HEK293 (cell line): ENCODE results near the gene SLC2A14.
"Not testable (repeated sequence)": the region's sequence is repeated elsewhere in the genome, so short reads cannot be mapped to it uniquely, and the experiment has no call there.

Source experiments
- CTCF ChIA-PET: fragments of 350-600 bp; formaldehyde crosslinking; extraction: SDS; loops from one replicate; lab custom pipeline; 2021; ENCODE audit warnings: antibody characterized with exemption; lab: Yijun Ruan, JAX
- POLR2A ChIA-PET: fragments of 300-600 bp; formaldehyde crosslinking; extraction: SDS; loops from one replicate; lab custom pipeline; 2020; ENCODE audit warnings: antibody characterized with exemption, inconsistent platforms; lab: Yijun Ruan, JAX
- H3K27ac ChIP-seq: fragments of 200-500 bp; sonication (Bioruptor generic); 2 replicates; pipeline ENCODE4 v1.5.1; 2014; ENCODE audit warnings: low read depth, low read length, control low read depth, inconsistent platforms; ENCODE audit errors: extremely low read depth
- H3K36me3 ChIP-seq, 2 experiments: fragments of 200-500 bp in 1 of 2; sonication (Bioruptor generic) in 1 of 2; 1 replicate in 1 of 2; 2 replicates in 1 of 2; pipeline ENCODE4 v1.5.1; 2014 to 2017; ENCODE audit warnings: inconsistent platforms in 2 of 2, low read length in 2 of 2; ENCODE audit not compliant: control insufficient read depth in 2 of 2, insufficient read depth in 1 of 2
- H3K4me1 ChIP-seq: fragments of 200-500 bp; sonication (Bioruptor generic); 2 replicates; pipeline ENCODE4 v1.5.1; 2014; ENCODE audit warnings: mild to moderate bottlenecking, low read length, inconsistent platforms; ENCODE audit not compliant: control insufficient read depth, insufficient read depth
- H3K4me3 ChIP-seq: 2 replicates; pipeline ENCODE4 v1.5.1; 2011; ENCODE audit warnings: low read depth, mild to moderate bottlenecking, control low read depth, low read length, moderate library complexity
- H3K9me3 ChIP-seq: fragments of 200-500 bp; sonication (Bioruptor generic); 2 replicates; pipeline ENCODE4 v1.5.1; 2014; ENCODE audit warnings: low read depth, low read length, inconsistent platforms; ENCODE audit not compliant: control insufficient read depth, insufficient read depth
- KLF16 ChIP-seq: fragments of 450-650 bp; formaldehyde crosslinking; IDR thresholded peaks from 2 replicates; pipeline ENCODE4 v1.5.1; 2017; ENCODE audit warnings: missing biosample characterization, missing genetic modification characterization
- KLF8 ChIP-seq: fragments of 450-650 bp; formaldehyde crosslinking; IDR thresholded peaks from 2 replicates; pipeline ENCODE4 v1.5.1; 2016; ENCODE audit warnings: missing biosample characterization, missing genetic modification characterization
- KLF9 ChIP-seq: fragments of 450-650 bp; formaldehyde crosslinking; IDR thresholded peaks from 2 replicates; pipeline ENCODE4 v1.5.1; 2016; ENCODE audit warnings: missing biosample characterization, missing genetic modification characterization, low read depth
- PBX3 ChIP-seq: sonication (generic); formaldehyde crosslinking; IDR thresholded peaks from 2 replicates; pipeline ENCODE4 v1.8.1; 2022; ENCODE audit warnings: mild to moderate bottlenecking, moderate library complexity, missing genetic modification reagents
- PRDM4 ChIP-seq: fragments of 450-650 bp; formaldehyde crosslinking; IDR thresholded peaks from 2 replicates; pipeline ENCODE4 v1.5.1; 2017; ENCODE audit warnings: missing biosample characterization, missing genetic modification characterization
- ZBTB8A ChIP-seq: fragments of 450-650 bp; formaldehyde crosslinking; IDR thresholded peaks from 2 replicates; pipeline ENCODE4 v1.5.1; 2016; ENCODE audit warnings: missing biosample characterization, missing genetic modification characterization
- ZFP69B ChIP-seq: fragments of 450-650 bp; formaldehyde crosslinking; IDR thresholded peaks from 2 replicates; pipeline ENCODE4 v1.5.1; 2016; ENCODE audit warnings: missing biosample characterization, missing genetic modification characterization
- ZNF112 ChIP-seq: fragments of 450-650 bp; formaldehyde crosslinking; IDR thresholded peaks from 2 replicates; pipeline ENCODE4 v1.5.0; 2017; ENCODE audit warnings: missing biosample characterization, missing genetic modification characterization
- ZNF248 ChIP-seq: fragments of 450-650 bp; formaldehyde crosslinking; IDR thresholded peaks from 2 replicates; pipeline ENCODE4 v1.5.1; 2017; ENCODE audit warnings: missing biosample characterization, missing genetic modification characterization
- ZNF274 ChIP-seq, 2 experiments: fragments of 200-500 bp in 1 of 2; fragments of 450-650 bp in 1 of 2; sonication (Bioruptor generic) in 1 of 2; formaldehyde crosslinking in 1 of 2; IDR thresholded peaks; 2 replicates each; pipeline versions ENCODE4 v1.5.1 to v1.6.1; 2014 to 2016; ENCODE audit warnings: borderline replicate concordance in 1 of 2, inconsistent platforms in 1 of 2, low read length in 1 of 2, missing biosample characterization in 1 of 2, missing genetic modification characterization in 1 of 2
- ZNF362 ChIP-seq: fragments of 450-650 bp; formaldehyde crosslinking; IDR thresholded peaks from 2 replicates; pipeline ENCODE4 v1.5.1; 2016; ENCODE audit warnings: missing biosample characterization, missing genetic modification characterization
- ZNF37A ChIP-seq: fragments of 450-650 bp; IDR thresholded peaks from 2 replicates; pipeline ENCODE4 v1.5.1; 2018; ENCODE audit warnings: missing biosample characterization, missing genetic modification characterization
- ZNF404 ChIP-seq: fragments of 450-650 bp; formaldehyde crosslinking; IDR thresholded peaks from 2 replicates; pipeline ENCODE4 v1.5.1; 2017; ENCODE audit warnings: missing biosample characterization, missing genetic modification characterization
- ZNF510 ChIP-seq: fragments of 450-650 bp; formaldehyde crosslinking; IDR thresholded peaks from 2 replicates; pipeline ENCODE4 v1.5.1; 2018; ENCODE audit warnings: mild to moderate bottlenecking, missing genetic modification characterization, missing biosample characterization; ENCODE audit not compliant: insufficient replicate concordance
- ZNF555 ChIP-seq: fragments of 450-650 bp; formaldehyde crosslinking; conservative IDR thresholded peaks from 2 replicates; pipeline ENCODE4 v1.5.1; 2017; ENCODE audit warnings: missing biosample characterization, mild to moderate bottlenecking, missing genetic modification characterization, inconsistent platforms
- ZNF580 ChIP-seq: fragments of 450-650 bp; formaldehyde crosslinking; IDR thresholded peaks from 2 replicates; pipeline ENCODE4 v1.5.1; 2016; ENCODE audit warnings: missing biosample characterization, missing genetic modification characterization
- ZNF621 ChIP-seq: fragments of 450-650 bp; formaldehyde crosslinking; IDR thresholded peaks from 2 replicates; pipeline ENCODE4 v1.5.1; 2017; ENCODE audit warnings: missing biosample characterization, missing genetic modification characterization
- ZNF658 ChIP-seq: fragments of 450-650 bp; formaldehyde crosslinking; IDR thresholded peaks from 2 replicates; pipeline ENCODE4; 2016; ENCODE audit warnings: missing biosample characterization, missing genetic modification characterization
- ZNF747 ChIP-seq: fragments of 450-650 bp; formaldehyde crosslinking; IDR thresholded peaks from 2 replicates; pipeline ENCODE4 v1.5.1; 2016; ENCODE audit warnings: missing biosample characterization, missing genetic modification characterization
- ZNF830 ChIP-seq: fragments of 450-650 bp; IDR thresholded peaks from 2 replicates; pipeline ENCODE4 v1.5.0; 2018; ENCODE audit warnings: missing biosample characterization, missing genetic modification characterization, low read depth, mild to moderate bottlenecking, moderate library complexity
- ZNF837 ChIP-seq: fragments of 450-650 bp; formaldehyde crosslinking; IDR thresholded peaks from 2 replicates; pipeline ENCODE4 v1.5.1; 2016; ENCODE audit warnings: missing biosample characterization, missing genetic modification characterization

Gene SLC2A14

GRCh38 chr12:7884689-7885088 is 12.0 kb upstream of the SLC2A14 start:
- Histone ChIP-seq H3K36me3 (no peaks in the 10 kb centered on the region), H3K9me3 (no peaks in the 10 kb centered on the region), H3K27ac (no peak overlapping the region), H3K4me3 (no peak overlapping the region), H3K4me1 (no peaks in the 10 kb centered on the region)
- CTCF ChIA-PET = interaction anchor here (0.6 to 1.5 kb wide), 4 partner anchors 20 to 35 kb away, joined by 3 to 5 read pairs (median 4); no protein-coding TSS in a partner anchor
- POLR2A ChIA-PET = no interaction called here
- no peak for TF ChIP-seq ZNF248 (tag by site-specific recombination)
- no peak for TF ChIP-seq PRDM4 (tag by site-specific recombination)
- no peak for TF ChIP-seq KLF16 (tag by site-specific recombination)
- no peak for TF ChIP-seq ZNF362 (tag by site-specific recombination)
- no peak for TF ChIP-seq PBX3 (CRISPR knock-in tag)
- TF ChIP-seq ZFP69B (tag by site-specific recombination) = no peak
- TF ChIP-seq ZNF510 = no peak
- TF ChIP-seq ZNF621 (tag by site-specific recombination) = no peak
- no peak for TF ChIP-seq KLF8
- no peak for TF ChIP-seq ZNF580 (tag by site-specific recombination)

- H3K36me3 ChIP-seq, H3K4me1 ChIP-seq, H3K27ac ChIP-seq, H3K9me3 ChIP-seq, POLR2A ChIA-PET, H3K4me3 ChIP-seq: not testable (repeated sequence)
- CTCF ChIA-PET = interaction anchor here (0.6 to 0.7 kb wide), 3 partner anchors 18 to 740 kb away, joined by 3 to 4 read pairs (median 4); no protein-coding TSS in a partner anchor
These were observed 9.0 kb upstream of the SLC2A14 start for GRCh38 chr12:7881736-7882120.

GRCh38 chr12:7880952-7881735 is 8.4 kb upstream of the SLC2A14 start:
- H3K4me1 ChIP-seq, POLR2A ChIA-PET, H3K4me3 ChIP-seq, H3K27ac ChIP-seq, H3K36me3 ChIP-seq, H3K9me3 ChIP-seq: not testable (repeated sequence)
- CTCF ChIA-PET = interaction anchor here (0.6 to 0.7 kb wide), 3 partner anchors 20 to 649 kb away, joined by 3 read pairs; no protein-coding TSS in a partner anchor

- CTCF ChIA-PET = no interaction called here
- TF ChIP-seq ZBTB8A (tag by site-specific recombination) (no peak), ZNF837 (tag by site-specific recombination) (no peak), ZNF658 (no peak), ZNF830 (tag by site-specific recombination) (no peak), KLF9 (tag by site-specific recombination) (no peak), ZNF404 (tag by site-specific recombination) (no peak), ZNF112 (tag by site-specific recombination) (no peak), ZNF555 (tag by site-specific recombination) (no peak), ZNF274 (IDR thresholded peaks at IDR 0.05; ENCODE audit: low read length) (no peak), ZNF274 (tag by site-specific recombination; IDR thresholded peaks at IDR 0.05; ENCODE audit: borderline replicate concordance) (no peak), ZNF747 (tag by site-specific recombination) (no peak), ZNF362 (tag by site-specific recombination) (no peak), ZNF37A (no peak)
These were observed 6.5 kb upstream of the SLC2A14 start for GRCh38 chr12:7879246-7879645.

More at GRCh38 chr12:7879246-7879645, 6.5 kb upstream of the SLC2A14 start:
- no peak overlapping the region for H3K27ac ChIP-seq
- H3K36me3 ChIP-seq = no peaks in the 10 kb centered on the region
- POLR2A ChIA-PET = no interaction called here
- H3K4me1 ChIP-seq = no peaks in the 10 kb centered on the region
- H3K4me3 ChIP-seq = no peak overlapping the region
- no peaks in the 10 kb centered on the region for H3K9me3 ChIP-seq
